SW 1271 (cell line): ENCODE measurements around the gene CMTM6.
"Not testable (repeated sequence)": the region's sequence is repeated elsewhere in the genome, so short reads cannot be mapped to it uniquely, and the experiment has no call there.

Experiments used
- DNase-seq, 2 experiments: peaks; one replicate each; lab custom pipeline; 2025; lab: John Stamatoyannopoulos, UW

The CMTM6 gene

GRCh38 chr3:32499585-32499984, 3.1 kb downstream of the CMTM6 start:
- DNase-seq: no peak

GRCh38 chr3:32498992-32499391, 3.7 kb downstream of the CMTM6 start:
- DNase-seq: no peak

- DNase-seq: no peak
Measured at GRCh38 chr3:32498252-32498651, 4.4 kb downstream of the CMTM6 start.

- no peak for DNase-seq
Measured at GRCh38 chr3:32495609-32496008, 7.0 kb downstream of the CMTM6 start.

- DNase-seq: no peak
Measured at GRCh38 chr3:32495085-32495484, 7.6 kb downstream of the CMTM6 start.

- DNase-seq: no peak
Measured at GRCh38 chr3:32493437-32494414, 8.9 kb downstream of the CMTM6 start.

GRCh38 chr3:32492684-32493436, 9.8 kb downstream of the CMTM6 start:
- no peak for DNase-seq

GRCh38 chr3:32488474-32489008, 14.1 kb downstream of the CMTM6 start:
- DNase-seq: no peak

- no peak for DNase-seq
Measured at GRCh38 chr3:32487781-32488473, 14.7 kb downstream of the CMTM6 start.

- no peak for DNase-seq
Measured at GRCh38 chr3:32484436-32484835, 18.2 kb downstream of the CMTM6 start.

- no peak for DNase-seq
Measured at GRCh38 chr3:32483772-32484171, 18.9 kb downstream of the CMTM6 start.

- no peak for DNase-seq
Measured at GRCh38 chr3:32482693-32483092, 20.0 kb downstream of the CMTM6 start.

- DNase-seq: no peak
Measured at GRCh38 chr3:32481791-32482631, 20.6 kb downstream of the CMTM6 start.

- DNase-seq: no peak
Measured at GRCh38 chr3:32480604-32481003, 22.0 kb downstream of the CMTM6 start.

GRCh38 chr3:32474201-32474600, 28.5 kb downstream of the CMTM6 start:
- DNase-seq: no peak

- DNase-seq: not testable (repeated sequence)
Measured at GRCh38 chr3:32472151-32472550, 30.5 kb downstream of the CMTM6 start.

- no peak for DNase-seq
Measured at GRCh38 chr3:32471246-32471645, 31.4 kb downstream of the CMTM6 start.

- DNase-seq: no peak
Measured at GRCh38 chr3:32470362-32470761, 32.3 kb downstream of the CMTM6 start.

- DNase-seq: no peak
Measured at GRCh38 chr3:32469151-32469874, 33.3 kb downstream of the CMTM6 start.

GRCh38 chr3:32467333-32468070, 35.1 kb downstream of the CMTM6 start:
- peak in 1 of 2 experiments; percentile 49 for DNase-seq
